Measurements from ENCODE around the gene RFFL. TPM values are rescaled to one million over a fixed set of nuclear protein-coding genes. Genes with fewer than 3 reads are reported as not detected.
A peak's percentile ranks its signal among the peaks of the same experiment; 100 is the strongest.

The RFFL gene
- polyA plus RNA-seq, 3 donors = 22.1 to 26.2 (median 22.9) TPM

DNA sequence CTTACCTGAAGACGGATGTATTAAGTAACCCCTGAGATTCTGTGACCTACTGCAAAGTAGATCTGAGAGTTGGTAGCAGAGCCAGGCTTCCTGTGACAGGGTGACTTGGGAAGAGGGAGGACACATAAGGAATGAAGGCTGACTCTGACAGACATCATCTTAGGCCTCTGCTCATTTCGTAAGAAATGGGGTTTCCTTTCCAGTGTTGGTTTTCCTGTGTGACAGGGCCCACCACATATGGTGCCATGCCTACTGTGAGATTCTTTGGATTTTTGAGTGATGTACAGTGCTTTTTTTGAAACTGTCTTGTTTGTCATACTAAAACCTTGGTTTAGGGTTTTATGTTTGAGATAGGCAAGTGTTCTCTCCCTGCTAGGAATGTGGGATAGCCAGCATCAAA, 70.5 kb downstream of the RFFL start:
- DNase-seq (ENCODE audit: extremely low read depth in 1 of 11, low read depth in 9 of 11, low spot score in 4 of 11) = no peak

DNA sequence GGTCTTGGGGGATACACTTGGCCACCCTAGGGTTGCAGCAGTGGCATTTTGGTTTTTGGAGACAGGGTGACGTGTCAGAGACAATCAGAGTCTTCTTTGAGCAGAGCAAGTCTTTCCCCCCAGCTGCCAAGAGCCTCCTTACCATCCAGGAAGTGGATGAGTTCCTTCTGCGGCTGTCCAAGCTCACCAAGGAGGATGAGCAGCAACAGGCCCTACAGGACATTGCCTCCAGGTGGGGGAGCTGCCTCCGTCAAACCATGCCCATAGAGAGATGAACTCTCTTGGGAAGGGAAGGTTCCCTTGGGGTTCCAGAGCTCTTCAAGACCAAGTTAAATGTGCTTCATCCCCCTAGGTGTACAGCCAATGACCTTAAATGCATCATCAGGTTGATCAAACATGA, 71.9 kb downstream of the RFFL start:
- DNase-seq (ENCODE audit: extremely low read depth in 1 of 11, low read depth in 9 of 11, low spot score in 4 of 11) = no peak

DNA sequence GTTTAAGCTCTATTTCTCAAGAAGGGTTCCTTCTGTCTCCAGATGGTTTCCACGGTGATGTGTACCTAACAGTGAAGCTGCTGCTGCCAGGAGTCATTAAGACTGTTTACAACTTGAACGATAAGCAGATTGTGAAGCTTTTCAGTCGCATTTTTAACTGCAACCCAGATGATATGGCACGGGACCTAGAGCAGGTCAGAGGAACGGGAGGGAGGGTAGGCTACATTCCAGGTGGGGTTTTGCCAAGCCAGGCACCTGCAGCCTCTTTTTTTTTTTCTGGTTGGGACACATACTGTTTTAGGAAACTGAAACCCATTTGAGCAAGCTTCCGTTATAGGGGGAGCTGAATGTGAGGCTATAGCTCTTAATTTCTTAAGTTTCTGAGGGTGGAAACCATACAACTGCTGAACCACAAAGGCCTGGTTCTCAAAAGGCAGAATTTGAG, 72.6 kb downstream of the RFFL start:
- DNase-seq (ENCODE audit: extremely low read depth in 1 of 11, low read depth in 9 of 11, low spot score in 4 of 11) = no peak

DNA sequence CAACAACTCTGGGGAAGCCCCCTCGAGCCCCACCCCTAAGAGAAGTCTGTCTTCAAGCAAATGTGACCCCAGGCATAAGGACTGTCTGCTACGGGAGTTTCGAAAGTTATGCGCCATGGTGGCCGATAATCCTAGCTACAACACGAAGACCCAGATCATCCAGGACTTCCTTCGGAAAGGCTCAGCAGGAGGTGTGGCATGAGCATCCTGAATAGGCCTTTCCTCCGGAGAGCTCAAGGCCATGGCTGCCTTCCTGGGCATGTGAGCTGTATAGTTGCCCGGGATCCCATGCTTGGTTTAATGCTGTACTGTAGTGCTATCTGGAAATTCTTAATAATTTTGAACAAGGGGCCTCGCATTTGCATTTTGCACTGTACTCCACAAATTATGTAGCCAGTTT, 74.0 kb downstream of the RFFL start:
- no peak for DNase-seq (ENCODE audit: extremely low read depth in 1 of 11, low read depth in 9 of 11, low spot score in 4 of 11)

DNA sequence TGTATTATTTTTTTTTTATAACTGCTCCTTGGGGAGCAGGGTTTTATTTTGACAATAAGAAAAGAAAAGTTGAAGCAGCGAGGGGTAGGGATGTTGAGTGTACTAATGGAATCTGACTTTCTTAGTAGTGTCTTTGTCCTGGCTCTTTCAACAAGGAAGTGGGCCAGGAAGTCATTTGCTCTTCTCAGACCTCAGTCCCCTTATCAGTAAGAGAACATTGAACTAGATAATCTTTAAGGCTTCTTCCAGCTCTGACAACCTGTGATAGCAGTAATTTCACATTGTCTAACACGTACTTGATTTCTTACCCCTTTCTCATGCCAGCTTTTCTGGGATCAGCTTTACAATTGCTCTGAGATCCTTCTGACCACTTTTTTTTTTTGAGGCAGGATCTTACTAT, 74.9 kb downstream of the RFFL start:
- no peak for DNase-seq (ENCODE audit: extremely low read depth in 1 of 11, low read depth in 9 of 11, low spot score in 4 of 11)

DNA sequence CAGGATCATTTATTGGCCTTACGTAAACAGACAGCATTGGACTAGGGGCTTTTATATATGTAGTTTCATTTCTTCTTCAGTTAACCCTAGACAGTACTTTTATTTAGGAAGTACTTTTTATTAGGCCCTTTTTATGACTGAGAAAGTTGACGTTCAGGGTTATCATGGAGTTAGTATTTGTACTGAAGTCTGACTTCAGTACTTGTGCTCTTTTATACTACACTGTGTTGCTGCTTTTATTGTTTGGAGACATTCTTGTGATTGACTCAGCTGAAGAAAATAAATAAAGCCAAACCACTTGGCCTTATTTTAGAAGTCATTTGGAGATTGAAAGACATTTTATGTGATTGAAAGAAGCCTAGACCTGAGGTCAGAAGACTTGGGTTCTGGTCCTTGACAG, 76.3 kb downstream of the RFFL start:
- no peak for DNase-seq (ENCODE audit: extremely low read depth in 1 of 11, low read depth in 9 of 11, low spot score in 4 of 11)

DNA sequence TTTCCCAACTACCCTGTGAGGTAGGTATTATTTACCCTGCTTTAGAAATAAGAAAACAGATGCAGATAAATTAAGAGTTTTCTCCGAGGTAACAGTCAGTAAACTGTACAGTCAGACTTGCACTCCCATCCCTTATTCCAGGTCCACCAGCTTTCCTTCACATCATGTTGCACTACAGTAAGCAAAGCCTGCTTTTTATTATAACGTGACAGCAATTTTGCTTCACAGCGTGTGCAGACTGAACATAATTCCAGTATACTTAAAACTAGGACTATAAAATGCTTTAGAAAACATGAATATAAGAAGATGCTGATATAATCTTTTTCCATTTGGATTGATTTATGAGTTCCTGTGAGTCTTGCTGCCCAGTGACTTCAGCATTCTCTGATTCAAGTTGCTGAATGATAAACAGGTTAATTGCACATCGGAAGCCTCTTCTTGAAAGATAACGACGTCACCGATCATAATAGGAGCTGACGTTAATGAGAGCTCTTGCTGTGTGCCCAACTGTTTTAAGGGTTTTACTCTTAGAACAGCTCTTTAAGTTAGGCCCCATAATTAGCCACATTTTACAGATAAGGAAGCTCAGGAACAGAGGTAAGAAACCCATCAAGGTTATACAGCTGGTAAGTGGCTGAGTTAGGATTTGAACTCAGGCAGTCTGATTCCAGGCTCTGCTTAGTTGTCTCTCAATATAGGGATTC, 81.8 kb downstream of the RFFL start:
- DNase-seq (ENCODE audit: extremely low read depth in 1 of 11, low read depth in 9 of 11, low spot score in 4 of 11) = peak in 2 of 11 donors; percentile 9 to 30

DNA sequence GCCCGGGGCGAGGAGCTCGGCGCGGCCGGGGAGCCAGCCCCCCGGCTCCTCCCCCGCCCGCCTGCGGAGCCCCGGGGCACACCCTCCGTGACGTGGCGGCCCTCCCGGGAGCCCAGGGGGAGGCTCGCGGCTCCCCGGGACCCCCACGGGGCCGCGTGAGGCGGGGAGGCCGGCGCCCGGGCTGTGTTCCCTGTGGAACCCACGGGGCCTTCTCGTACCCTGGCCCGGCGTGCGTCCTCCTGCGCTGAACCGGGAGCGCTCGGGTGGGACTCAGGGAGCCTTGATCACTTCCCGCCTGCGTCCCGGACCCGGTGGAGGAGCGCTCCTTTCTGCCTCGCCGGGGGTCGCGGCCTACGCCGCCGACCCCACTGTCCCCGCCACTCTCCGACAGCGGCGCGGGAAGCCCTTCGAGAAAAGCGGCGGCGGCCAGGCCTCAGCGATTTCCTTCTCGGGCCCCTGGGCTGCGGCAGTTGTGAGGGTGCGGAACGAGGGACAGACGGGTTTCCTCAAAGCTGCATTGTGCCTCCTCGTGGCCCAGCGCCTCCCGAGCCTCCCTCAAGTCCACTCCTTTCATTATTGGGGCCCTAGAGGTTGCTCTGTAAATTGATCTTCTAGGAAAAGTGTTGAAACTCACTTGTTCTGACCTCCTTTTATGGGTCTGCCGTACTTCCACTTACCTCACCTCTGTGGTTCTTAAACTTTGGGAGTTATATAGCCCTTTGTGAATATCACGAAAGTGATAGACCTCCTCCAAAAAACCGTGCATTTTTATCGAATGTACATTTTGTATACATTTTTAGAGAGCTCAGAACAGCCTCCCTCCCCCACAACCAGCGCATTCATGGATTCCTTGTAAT, 82.6 kb downstream of the RFFL start:
- peak in 8 of 11 donors; percentile 50 to 77 (median 70) for DNase-seq (ENCODE audit: extremely low read depth in 1 of 11, low read depth in 9 of 11, low spot score in 4 of 11)

DNA sequence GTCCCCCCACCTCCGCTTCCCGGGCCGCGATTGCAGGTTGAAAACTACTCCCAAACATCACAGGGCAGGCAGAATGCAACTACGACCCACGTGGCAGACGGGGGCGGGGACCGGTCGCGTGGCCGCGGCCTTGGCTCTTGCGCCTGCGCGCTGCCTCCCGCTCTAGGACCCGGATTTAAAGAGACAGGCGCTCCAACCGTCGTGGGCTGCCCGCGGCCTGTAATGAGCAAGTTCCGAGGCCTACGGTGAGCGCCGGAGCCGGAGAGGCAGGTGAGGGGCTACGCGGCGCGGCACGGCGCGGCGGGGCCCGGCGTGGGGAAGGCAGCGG, 83.2 kb downstream of the RFFL start, which contains the start of gene LIG3:
Gene LIG3 (plus strand): TSS at position 160 of the 328 bp plus-strand sequence. CDS start 2,494 bp downstream, outside the sequence.
- DNase-seq (ENCODE audit: extremely low read depth in 1 of 11, low read depth in 9 of 11, low spot score in 4 of 11) = peak; percentile 83 to 94 (median 89)

DNA sequence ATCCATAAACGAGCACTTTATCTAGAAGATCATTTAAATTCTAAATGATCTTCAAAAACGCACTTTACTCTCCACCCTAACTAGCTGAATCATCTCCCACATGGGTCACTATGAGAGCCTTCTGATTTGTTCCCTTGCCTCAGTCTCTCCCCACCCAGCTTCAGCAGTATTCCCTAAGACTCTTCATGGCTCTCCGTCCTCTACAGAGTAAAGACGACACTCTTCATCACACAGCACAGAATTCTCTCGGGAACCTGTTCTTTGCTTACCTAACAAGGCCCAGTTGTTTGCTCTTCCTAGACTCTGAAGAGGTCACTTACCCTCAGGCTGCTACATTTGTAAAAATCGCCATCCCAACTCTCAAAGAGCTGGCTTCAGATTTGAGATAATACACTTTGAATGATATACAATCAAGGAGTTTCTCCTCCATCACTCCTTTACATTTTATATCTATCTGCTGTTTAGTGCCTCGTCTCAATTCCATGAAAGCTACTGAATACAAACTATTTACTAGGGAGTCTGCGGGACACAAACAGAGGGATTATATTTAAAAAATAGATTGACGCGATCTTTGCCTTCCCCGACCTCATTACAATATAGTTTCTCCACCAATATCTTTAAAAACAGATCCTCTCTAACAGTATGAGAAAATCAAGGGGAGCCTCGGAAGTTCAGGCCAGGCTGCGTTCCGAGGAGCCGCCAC, 83.7 kb downstream of the RFFL start:
- no peak for DNase-seq (ENCODE audit: extremely low read depth in 1 of 11, low read depth in 9 of 11, low spot score in 4 of 11)

DNA sequence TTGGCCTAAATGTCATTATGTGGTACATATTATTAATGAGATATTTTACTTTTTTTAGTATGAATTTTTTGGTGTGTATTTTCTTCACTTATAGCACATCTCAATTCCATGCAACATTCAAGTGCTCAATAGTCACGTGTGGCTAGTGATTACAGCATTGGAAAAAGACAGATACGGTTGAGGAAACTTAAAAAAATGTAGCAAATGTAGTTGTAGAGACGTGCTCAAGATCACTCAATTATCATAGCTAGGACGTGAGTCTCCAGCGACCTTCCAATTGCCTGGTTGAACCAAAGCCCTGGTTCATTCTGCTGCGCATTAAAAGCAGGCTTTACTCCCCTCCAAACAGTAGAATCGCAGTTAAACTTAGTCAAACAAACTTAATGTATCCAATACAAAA, 84.4 kb downstream of the RFFL start:
- no peak for DNase-seq (ENCODE audit: extremely low read depth in 1 of 11, low read depth in 9 of 11, low spot score in 4 of 11)

DNA sequence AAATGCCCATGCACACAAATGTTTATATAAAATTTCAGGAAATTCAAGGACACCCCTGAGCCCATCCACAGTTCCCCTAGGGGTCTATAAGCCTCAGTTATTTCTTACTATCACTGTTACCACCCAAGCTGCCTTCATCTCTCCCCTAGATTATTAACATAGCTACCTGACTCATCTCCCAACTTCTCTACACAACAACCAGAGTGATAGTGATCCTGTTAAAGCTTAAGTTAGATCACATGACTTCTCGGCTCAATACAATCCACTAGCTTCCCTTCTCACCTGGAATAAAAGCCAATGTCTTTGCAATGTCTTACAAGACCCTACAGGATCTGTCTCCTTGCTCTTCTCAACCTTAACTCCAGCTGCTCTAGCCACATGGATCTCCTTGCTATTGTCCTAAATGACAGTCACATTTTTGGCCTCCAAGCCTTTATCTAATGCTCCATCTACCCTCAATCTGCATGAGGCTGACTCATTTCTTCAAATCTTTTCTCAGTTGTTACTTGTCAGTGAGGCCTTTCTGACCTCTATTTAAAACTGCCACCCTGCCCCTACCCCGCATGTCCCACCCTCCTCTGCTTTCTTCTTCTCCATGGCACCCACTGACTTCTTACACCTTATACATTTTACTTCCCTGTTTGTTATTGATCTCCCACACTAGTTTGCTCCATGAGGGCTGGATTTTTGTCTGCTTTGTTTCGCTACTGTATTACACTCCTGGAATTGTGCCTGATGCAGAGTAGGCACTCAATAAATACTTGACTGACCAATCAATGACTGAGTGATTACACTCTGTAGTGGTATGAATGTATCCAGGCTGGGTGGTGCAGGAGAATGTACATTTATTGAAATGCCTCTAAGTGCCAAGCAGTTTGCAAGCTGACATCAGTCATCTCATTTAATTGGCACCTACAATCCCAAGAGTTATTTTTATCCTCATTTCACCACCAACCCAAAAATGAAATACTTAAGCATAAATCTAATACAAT, 88.4 kb downstream of the RFFL start:
- DNase-seq (ENCODE audit: extremely low read depth in 1 of 11, low read depth in 9 of 11, low spot score in 4 of 11) = no peak

DNA sequence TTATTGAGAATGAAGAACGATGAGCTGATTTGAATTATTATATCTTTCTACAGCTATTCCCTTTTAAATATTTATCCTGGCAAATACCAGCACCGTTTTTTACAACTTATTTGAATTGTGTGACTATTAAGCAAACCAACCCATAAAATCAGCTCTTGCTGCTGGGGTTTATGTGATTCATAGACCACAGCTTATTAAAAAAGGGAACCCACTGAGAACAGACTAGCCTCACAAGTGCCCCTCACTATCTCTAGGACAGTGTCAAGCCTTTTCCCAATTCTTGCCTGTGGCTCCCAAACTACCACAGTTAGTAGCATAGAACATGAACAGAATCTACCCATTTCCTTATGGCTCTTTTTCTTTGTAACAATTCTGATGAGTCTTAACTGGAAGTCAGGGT, 89.3 kb downstream of the RFFL start:
- no peak for DNase-seq (ENCODE audit: extremely low read depth in 1 of 11, low read depth in 9 of 11, low spot score in 4 of 11)

DNA sequence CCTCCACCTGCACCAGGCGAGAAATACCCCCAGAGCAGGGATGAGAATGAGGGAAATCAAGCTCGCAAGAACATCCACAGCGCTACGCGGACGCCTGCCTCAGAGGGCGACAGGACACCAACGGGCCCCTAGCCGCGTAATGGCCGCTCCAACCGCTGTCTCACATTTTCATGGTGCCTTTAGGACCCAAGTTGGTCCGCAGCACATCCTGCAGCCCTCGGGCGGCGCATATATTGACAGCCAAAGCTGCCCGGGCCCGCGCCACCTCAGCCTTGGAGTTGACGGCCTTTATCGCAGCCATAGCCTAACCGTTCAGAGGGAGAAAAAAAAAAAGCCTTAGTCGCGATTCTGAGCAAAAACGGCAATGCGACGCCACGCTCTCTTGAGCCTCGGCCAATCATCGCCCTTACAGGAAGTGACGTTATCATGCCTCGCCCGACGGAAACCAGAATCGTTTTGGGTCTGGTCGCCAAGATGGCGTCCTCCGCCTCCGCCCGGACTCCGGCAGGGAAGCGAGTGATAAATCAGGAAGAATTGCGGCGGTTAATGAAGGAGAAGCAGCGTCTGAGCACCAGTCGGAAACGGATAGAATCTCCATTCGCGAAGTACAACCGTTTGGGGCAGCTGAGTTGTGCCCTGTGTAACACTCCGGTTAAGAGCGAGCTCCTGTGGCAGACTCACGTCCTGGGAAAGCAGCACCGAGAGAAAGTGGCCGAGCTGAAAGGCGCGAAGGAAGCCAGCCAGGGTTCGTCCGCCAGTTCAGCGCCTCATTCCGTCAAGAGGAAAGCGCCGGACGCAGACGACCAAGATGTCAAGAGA, 102.2 kb downstream of the RFFL start, which contains the start of the genes CCT6B and ZNF830:
Gene CCT6B (minus strand): TSS at position 368 of the 819 bp plus-strand sequence. CDS start 67 bp downstream, at position 301.
Gene ZNF830 (plus strand): TSS at position 448 of the 819 bp plus-strand sequence. CDS start 27 bp downstream, at position 475.
- DNase-seq (ENCODE audit: extremely low read depth in 1 of 11, low read depth in 9 of 11, low spot score in 4 of 11) = peak; percentile 93 to 98 (median 96)

DNA sequence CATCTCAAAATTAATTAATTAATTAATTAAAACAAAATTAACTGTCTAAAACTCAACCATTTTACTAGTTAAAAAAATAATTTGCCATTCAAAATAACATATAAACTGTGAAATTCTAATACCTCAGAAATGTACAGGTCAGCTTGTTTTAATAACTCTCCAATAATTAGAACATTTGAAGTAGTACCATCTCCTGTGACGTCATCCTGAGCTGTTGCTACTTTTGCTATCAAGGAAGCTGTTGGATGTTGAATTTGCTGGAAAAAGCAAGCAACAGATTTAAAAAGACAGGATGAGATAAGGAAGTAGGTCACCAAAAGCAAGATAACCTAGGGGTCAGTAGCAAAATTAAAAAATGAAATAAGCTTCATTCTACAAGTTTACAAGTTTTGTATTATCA, 105.1 kb downstream of the RFFL start:
- DNase-seq (ENCODE audit: extremely low read depth in 1 of 11, low read depth in 9 of 11, low spot score in 4 of 11) = no peak
